ENCODE data around the gene EFTUD2.

The EFTUD2 gene

DNA sequence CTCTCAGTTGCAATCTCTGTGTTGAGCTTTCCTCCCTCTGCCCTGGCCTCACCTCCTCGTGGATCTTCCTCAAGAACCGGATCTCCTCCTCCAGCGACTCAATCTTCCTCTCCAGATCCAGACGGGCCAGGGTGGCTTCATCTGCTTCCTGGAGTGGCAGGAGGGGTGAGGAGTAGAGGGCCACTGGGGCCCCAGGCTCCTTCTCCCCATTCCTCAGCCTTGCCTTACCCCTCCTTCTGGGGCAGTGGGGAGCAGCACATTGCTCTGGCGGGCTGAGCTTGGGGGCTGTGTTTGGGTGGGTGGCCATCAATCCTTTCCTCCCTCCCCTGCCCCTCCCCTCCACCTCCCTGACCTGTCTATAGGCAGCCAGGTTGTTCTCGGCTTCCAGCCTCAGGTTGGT, 14.4 kb upstream of the EFTUD2 start (continued):
- no peak for TF ChIP-seq ISL1 (CRISPR knock-in tag; IDR thresholded peaks at IDR 0.05)

DNA sequence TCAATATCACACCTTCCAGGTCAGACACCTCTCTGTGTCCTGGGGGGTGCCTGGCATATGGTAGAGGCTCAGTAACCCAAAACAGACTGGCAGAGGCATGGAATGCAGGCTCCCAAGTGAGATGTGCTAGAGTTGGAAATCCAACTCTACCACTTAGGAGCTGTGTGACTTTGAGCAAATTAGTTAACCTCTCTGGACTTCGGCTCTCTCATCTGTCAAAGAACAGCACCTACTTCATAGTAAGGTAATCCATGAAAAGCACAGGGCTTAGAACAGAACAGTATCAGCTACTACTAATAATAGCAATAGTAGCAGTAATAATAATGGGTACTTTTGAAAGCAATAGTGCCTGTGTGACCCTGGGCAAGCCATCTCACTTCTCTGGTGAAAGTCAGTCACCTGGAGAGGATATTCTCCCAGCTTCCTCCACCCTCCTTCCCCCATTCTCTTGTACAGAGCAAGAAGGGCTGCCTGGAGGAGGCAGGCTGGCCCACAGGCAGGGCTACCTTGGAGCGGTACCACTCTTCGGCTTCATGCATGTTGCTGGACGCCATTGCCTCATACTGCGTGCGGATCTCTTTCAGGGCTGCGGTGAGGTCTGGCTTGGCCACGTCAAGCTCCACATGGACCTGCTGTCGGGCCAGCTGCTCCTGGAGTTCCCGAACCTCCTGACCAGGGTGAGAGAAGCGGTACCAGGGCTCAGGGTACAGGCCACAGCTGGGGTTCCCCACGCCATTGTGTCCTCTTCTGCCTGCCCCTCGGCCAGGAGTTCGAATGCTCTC, 13.7 kb upstream of the EFTUD2 start:
- TF ChIP-seq, protein P1, sequence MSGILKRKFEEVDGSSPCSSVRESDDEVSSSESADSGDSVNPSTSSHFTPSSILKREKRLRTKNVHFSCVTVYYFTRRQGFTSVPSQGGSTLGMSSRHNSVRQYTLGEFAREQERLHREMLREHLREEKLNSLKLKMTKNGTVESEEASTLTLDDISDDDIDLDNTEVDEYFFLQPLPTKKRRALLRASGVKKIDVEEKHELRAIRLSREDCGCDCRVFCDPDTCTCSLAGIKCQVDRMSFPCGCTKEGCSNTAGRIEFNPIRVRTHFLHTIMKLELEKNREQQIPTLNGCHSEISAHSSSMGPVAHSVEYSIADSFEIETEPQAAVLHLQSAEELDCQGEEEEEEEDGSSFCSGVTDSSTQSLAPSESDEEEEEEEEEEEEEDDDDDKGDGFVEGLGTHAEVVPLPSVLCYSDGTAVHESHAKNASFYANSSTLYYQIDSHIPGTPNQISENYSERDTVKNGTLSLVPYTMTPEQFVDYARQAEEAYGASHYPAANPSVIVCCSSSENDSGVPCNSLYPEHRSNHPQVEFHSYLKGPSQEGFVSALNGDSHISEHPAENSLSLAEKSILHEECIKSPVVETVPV (CRISPR knock-in tag; IDR thresholded peaks at IDR 0.05), result no peak
- TF ChIP-seq OSR1 (CRISPR knock-in tag; IDR thresholded peaks at IDR 0.05) (no peak), CSDC2 (CRISPR knock-in tag; IDR thresholded peaks at IDR 0.05) (no peak), ZFP30 (CRISPR knock-in tag; IDR thresholded peaks at IDR 0.05) (no peak), ZNF565 (CRISPR knock-in tag; conservative IDR thresholded peaks at IDR 0.05; ENCODE audit: low read depth) (no peak), ZFP3 (CRISPR knock-in tag; IDR thresholded peaks at IDR 0.05) (no peak), ZNF70 (CRISPR knock-in tag; IDR thresholded peaks at IDR 0.05) (no peak), BACH2 (CRISPR knock-in tag; IDR thresholded peaks at IDR 0.05; ENCODE audit: borderline replicate concordance) (no peak), RARB (CRISPR knock-in tag; IDR thresholded peaks at IDR 0.05) (no peak), ZNF8 (CRISPR knock-in tag; IDR thresholded peaks at IDR 0.05) (no peak), SNAI2 (CRISPR knock-in tag; IDR thresholded peaks at IDR 0.05) (no peak), TCF4 (CRISPR knock-in tag; IDR thresholded peaks at IDR 0.05; ENCODE audit: borderline replicate concordance) (no peak), PPARA (CRISPR knock-in tag; IDR thresholded peaks at IDR 0.05; ENCODE audit: borderline replicate concordance) (no peak), ZC3H10 (CRISPR knock-in tag; IDR thresholded peaks at IDR 0.05) (no peak), TOX (CRISPR knock-in tag; IDR thresholded peaks at IDR 0.05; ENCODE audit: borderline replicate concordance) (no peak)
- TF ChIP-seq, protein P2, sequence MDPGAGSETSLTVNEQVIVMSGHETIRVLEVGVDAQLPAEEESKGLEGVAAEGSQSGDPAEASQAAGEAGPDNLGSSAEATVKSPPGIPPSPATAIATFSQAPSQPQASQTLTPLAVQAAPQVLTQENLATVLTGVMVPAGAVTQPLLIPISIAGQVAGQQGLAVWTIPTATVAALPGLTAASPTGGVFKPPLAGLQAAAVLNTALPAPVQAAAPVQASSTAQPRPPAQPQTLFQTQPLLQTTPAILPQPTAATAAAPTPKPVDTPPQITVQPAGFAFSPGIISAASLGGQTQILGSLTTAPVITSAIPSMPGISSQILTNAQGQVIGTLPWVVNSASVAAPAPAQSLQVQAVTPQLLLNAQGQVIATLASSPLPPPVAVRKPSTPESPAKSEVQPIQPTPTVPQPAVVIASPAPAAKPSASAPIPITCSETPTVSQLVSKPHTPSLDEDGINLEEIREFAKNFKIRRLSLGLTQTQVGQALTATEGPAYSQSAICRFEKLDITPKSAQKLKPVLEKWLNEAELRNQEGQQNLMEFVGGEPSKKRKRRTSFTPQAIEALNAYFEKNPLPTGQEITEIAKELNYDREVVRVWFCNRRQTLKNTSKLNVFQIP (CRISPR knock-in tag; IDR thresholded peaks at IDR 0.05; ENCODE audit: borderline replicate concordance, low read depth), result no peak
- TF ChIP-seq, protein P3, sequence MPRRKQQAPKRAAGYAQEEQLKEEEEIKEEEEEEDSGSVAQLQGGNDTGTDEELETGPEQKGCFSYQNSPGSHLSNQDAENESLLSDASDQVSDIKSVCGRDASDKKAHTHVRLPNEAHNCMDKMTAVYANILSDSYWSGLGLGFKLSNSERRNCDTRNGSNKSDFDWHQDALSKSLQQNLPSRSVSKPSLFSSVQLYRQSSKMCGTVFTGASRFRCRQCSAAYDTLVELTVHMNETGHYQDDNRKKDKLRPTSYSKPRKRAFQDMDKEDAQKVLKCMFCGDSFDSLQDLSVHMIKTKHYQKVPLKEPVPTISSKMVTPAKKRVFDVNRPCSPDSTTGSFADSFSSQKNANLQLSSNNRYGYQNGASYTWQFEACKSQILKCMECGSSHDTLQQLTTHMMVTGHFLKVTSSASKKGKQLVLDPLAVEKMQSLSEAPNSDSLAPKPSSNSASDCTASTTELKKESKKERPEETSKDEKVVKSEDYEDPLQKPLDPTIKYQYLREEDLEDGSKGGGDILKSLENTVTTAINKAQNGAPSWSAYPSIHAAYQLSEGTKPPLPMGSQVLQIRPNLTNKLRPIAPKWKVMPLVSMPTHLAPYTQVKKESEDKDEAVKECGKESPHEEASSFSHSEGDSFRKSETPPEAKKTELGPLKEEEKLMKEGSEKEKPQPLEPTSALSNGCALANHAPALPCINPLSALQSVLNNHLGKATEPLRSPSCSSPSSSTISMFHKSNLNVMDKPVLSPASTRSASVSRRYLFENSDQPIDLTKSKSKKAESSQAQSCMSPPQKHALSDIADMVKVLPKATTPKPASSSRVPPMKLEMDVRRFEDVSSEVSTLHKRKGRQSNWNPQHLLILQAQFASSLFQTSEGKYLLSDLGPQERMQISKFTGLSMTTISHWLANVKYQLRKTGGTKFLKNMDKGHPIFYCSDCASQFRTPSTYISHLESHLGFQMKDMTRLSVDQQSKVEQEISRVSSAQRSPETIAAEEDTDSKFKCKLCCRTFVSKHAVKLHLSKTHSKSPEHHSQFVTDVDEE (CRISPR knock-in tag; IDR thresholded peaks at IDR 0.05), result no peak
- TF ChIP-seq, protein P4, sequence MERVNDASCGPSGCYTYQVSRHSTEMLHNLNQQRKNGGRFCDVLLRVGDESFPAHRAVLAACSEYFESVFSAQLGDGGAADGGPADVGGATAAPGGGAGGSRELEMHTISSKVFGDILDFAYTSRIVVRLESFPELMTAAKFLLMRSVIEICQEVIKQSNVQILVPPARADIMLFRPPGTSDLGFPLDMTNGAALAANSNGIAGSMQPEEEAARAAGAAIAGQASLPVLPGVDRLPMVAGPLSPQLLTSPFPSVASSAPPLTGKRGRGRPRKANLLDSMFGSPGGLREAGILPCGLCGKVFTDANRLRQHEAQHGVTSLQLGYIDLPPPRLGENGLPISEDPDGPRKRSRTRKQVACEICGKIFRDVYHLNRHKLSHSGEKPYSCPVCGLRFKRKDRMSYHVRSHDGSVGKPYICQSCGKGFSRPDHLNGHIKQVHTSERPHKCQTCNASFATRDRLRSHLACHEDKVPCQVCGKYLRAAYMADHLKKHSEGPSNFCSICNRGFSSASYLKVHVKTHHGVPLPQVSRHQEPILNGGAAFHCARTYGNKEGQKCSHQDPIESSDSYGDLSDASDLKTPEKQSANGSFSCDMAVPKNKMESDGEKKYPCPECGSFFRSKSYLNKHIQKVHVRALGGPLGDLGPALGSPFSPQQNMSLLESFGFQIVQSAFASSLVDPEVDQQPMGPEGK (CRISPR knock-in tag; IDR thresholded peaks at IDR 0.05; ENCODE audit: borderline replicate concordance), result no peak
- TF ChIP-seq, protein P5, sequence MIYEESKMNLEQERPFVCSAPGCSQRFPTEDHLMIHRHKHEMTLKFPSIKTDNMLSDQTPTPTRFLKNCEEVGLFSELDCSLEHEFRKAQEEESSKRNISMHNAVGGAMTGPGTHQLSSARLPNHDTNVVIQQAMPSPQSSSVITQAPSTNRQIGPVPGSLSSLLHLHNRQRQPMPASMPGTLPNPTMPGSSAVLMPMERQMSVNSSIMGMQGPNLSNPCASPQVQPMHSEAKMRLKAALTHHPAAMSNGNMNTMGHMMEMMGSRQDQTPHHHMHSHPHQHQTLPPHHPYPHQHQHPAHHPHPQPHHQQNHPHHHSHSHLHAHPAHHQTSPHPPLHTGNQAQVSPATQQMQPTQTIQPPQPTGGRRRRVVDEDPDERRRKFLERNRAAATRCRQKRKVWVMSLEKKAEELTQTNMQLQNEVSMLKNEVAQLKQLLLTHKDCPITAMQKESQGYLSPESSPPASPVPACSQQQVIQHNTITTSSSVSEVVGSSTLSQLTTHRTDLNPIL (CRISPR knock-in tag; IDR thresholded peaks at IDR 0.05; ENCODE audit: low read depth), result no peak

More for the DNA sequence above, 13.7 kb upstream of the EFTUD2 start:
- no peak for ATAC-seq

Data from SK-N-SH treated with all-trans-retinoic acid at 6 μM for 48 hours (cell line).